SK-N-MC (cell line): ENCODE measurements around the gene TCTN2.

Experiments
- EZH2 ChIP-seq: fragments of 200-600 bp; sonication (generic); IDR thresholded peaks from one replicate; pipeline ENCODE4 v1.6.1; 2017; ENCODE audit warnings: antibody characterized with exemption
- FOXP2 ChIP-seq: optimal IDR thresholded peaks from 2 replicates; pipeline ENCODE3; 2011; ENCODE audit warnings: mild to moderate bottlenecking, moderate library complexity; ENCODE audit not compliant: insufficient read depth; ENCODE audit errors: extremely low read length, control extremely low read depth
- POLR2AphosphoS5 ChIP-seq: IDR thresholded peaks from 2 replicates; pipeline ENCODE4 v1.6.1; 2012; ENCODE audit warnings: mild to moderate bottlenecking, low read depth, low read length, borderline replicate concordance

- no peak for TF ChIP-seq POLR2AphosphoS5
- no peak for TF ChIP-seq EZH2
- TF ChIP-seq FOXP2: no peak
Observed at GRCh38 chr12:123645878-123646277, 25.0 kb upstream of the TCTN2 start.
